ENCODE data around the gene ALPL. TPM values are rescaled to one million over a fixed set of nuclear protein-coding genes. Genes with fewer than 3 reads are reported as not detected.

Gene ALPL
- total and polyA plus RNA-seq, 2 of the 4 experiments (the other 2 are of a cell fraction), result 0.54 to 2.2 TPM

DNA sequence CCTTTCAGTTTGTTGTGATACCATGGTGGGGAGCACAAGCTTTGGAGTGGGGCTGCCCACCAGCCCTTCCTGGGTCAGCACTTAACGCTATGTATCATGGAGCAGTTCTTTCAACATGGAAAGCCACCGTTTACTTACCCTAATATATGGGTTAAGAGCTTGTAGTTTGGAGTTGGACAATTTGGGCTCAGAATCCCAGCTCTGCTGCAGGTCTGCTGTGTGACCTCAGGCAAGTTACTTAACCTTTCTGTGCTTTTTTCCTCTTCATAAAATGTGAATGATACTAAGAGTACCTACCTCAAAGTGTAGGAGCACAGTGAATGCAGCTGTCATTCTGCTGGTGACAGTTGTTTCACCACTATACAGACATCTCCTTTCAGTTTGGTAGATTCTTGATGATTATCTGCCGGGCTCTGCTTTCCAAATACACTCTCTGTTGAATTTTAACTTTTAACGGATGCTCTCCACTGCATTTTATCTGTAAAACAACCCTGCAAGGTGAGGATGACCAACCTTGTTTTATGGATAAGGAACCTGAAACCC is 23.8 kb downstream of the ALPL start:
- Histone ChIP-seq H3K14ac (replicated peaks; ENCODE audit: low read depth, low read length) (no peak overlapping the region), H3K4me3 (ENCODE audit: insufficient read depth, low read depth, low read length) (no peak overlapping the region), H3K79me1 (ENCODE audit: low read depth in 1 of 2, low read length in 2 of 2) (no peaks in the 10 kb centered on the region), H3K27ac (ENCODE audit: insufficient read depth, low read length) (no peak overlapping the region), H3K23ac (ENCODE audit: low read depth, low read length) (no peak overlapping the region), H2AK5ac (ENCODE audit: low read depth, low read length) (no peak overlapping the region), H2BK120ac (ENCODE audit: low read depth, low read length) (no peak overlapping the region), H3K9me3 (ENCODE audit: control insufficient read depth, insufficient read depth, low read length) (no peaks in the 10 kb centered on the region), H3K9me1 (ENCODE audit: insufficient read depth, low read length) (no peaks in the 10 kb centered on the region), H3K18ac (ENCODE audit: low read depth, low read length) (no peak overlapping the region), H3K9ac (ENCODE audit: low read depth, low read length) (no peak overlapping the region), H3K4me1 (ENCODE audit: control insufficient read depth, insufficient read depth, low read length) (peaks cover 2% of the 10 kb centered on the region; the same call in 1 of the 2 replicates), H3K56ac (ENCODE audit: extremely low read depth, insufficient read depth, low read length) (no peak overlapping the region), H2BK5ac (ENCODE audit: low read depth, low read length, poor library complexity, severe bottlenecking) (no peak overlapping the region), H3K4ac (ENCODE audit: low read depth, low read length) (no peak overlapping the region), H2BK20ac (ENCODE audit: low read depth, low read length) (no peak overlapping the region), H4K20me1 (ENCODE audit: insufficient read depth, low read length) (no peaks in the 10 kb centered on the region), H3K27me3 (ENCODE audit: control insufficient read depth, insufficient read depth, low read length) (peaks cover 29% of the 10 kb centered on the region), H4K8ac (ENCODE audit: low read depth in 2 of 2, low read length in 2 of 2) (no peak overlapping the region), H4K91ac (ENCODE audit: insufficient read depth, low read depth, low read length) (no peak overlapping the region), H4K5ac (ENCODE audit: low read depth, low read length) (no peak overlapping the region), H3K36me3 (ENCODE audit: control insufficient read depth, insufficient read depth, low read length) (no peaks in the 10 kb centered on the region), H3K4me2 (ENCODE audit: low read depth, low read length) (no peak overlapping the region), H2AFZ (replicated peaks; ENCODE audit: low read length, poor library complexity) (no peak overlapping the region), H2AK9ac (replicated peaks; ENCODE audit: low read depth, low read length, poor library complexity) (no peak overlapping the region), H2BK15ac (ENCODE audit: low read depth, low read length) (no peak overlapping the region)
- no CpG with 5 or more reads among the region's 4 CpGs for WGBS, 2 experiments (ENCODE audit: extremely low coverage in 2 of 2, insufficient read length in 1 of 2)
- DNase-seq (no peak), ATAC-seq (ENCODE audit: low read depth) (no peak)
- dilution Hi-C loops (cut with HindIII; ENCODE audit: low sequenced_read_pairs, unreplicated experiment) (no loop called here), in situ Hi-C loops (cut with MboI; ENCODE audit: low sequenced_read_pairs) (no loop called here), intact Hi-C loops (cut with micrococcal nuclease) (loop anchor here (10.0 kb wide), 1 partner anchor 122 kb away; no protein-coding TSS in a partner anchor)
- ChIA-PET CTCF (no interaction called here), POLR2A (ENCODE audit: unreplicated experiment) (no interaction called here)
- TF ChIP-seq POLR2A (IDR thresholded peaks at IDR 0.05; ENCODE audit: low read depth, low read length) (no peak), CEBPB (IDR thresholded peaks at IDR 0.05; ENCODE audit: low read depth, low read length) (no peak), FOS (IDR thresholded peaks at IDR 0.05; ENCODE audit: low read depth, low read length) (no peak), SMC3 (IDR thresholded peaks at IDR 0.05; ENCODE audit: low read depth, low read length) (no peak), NFE2L2 (IDR thresholded peaks at IDR 0.05; ENCODE audit: low read depth, low read length) (no peak), RFX5 (IDR thresholded peaks at IDR 0.05; ENCODE audit: low read depth, low read length) (no peak), MAFK (IDR thresholded peaks at IDR 0.05; ENCODE audit: low read depth, low read length) (no peak), RCOR1 (IDR thresholded peaks at IDR 0.05; ENCODE audit: insufficient replicate concordance, low read length) (no peak), CHD1 (IDR thresholded peaks at IDR 0.05; ENCODE audit: low read depth, low read length) (no peak), RAD21 (IDR thresholded peaks at IDR 0.05; ENCODE audit: low read length) (no peak), MXI1 (IDR thresholded peaks at IDR 0.05; ENCODE audit: borderline replicate concordance, low read depth, low read length) (no peak), BHLHE40 (IDR thresholded peaks at IDR 0.05; ENCODE audit: low read depth, low read length) (no peak), MAZ (IDR thresholded peaks at IDR 0.05; ENCODE audit: borderline replicate concordance, low read depth, low read length) (no peak)
- TF ChIP-seq, protein P1, sequence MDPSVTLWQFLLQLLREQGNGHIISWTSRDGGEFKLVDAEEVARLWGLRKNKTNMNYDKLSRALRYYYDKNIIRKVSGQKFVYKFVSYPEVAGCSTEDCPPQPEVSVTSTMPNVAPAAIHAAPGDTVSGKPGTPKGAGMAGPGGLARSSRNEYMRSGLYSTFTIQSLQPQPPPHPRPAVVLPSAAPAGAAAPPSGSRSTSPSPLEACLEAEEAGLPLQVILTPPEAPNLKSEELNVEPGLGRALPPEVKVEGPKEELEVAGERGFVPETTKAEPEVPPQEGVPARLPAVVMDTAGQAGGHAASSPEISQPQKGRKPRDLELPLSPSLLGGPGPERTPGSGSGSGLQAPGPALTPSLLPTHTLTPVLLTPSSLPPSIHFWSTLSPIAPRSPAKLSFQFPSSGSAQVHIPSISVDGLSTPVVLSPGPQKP (IDR thresholded peaks at IDR 0.05; ENCODE audit: borderline replicate concordance, low read depth, low read length), result no peak
- TF ChIP-seq, protein P2, sequence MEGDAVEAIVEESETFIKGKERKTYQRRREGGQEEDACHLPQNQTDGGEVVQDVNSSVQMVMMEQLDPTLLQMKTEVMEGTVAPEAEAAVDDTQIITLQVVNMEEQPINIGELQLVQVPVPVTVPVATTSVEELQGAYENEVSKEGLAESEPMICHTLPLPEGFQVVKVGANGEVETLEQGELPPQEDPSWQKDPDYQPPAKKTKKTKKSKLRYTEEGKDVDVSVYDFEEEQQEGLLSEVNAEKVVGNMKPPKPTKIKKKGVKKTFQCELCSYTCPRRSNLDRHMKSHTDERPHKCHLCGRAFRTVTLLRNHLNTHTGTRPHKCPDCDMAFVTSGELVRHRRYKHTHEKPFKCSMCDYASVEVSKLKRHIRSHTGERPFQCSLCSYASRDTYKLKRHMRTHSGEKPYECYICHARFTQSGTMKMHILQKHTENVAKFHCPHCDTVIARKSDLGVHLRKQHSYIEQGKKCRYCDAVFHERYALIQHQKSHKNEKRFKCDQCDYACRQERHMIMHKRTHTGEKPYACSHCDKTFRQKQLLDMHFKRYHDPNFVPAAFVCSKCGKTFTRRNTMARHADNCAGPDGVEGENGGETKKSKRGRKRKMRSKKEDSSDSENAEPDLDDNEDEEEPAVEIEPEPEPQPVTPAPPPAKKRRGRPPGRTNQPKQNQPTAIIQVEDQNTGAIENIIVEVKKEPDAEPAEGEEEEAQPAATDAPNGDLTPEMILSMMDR (conservative IDR thresholded peaks at IDR 0.05; ENCODE audit: low read depth, low read length), result no peak
- TF ChIP-seq, protein P3, sequence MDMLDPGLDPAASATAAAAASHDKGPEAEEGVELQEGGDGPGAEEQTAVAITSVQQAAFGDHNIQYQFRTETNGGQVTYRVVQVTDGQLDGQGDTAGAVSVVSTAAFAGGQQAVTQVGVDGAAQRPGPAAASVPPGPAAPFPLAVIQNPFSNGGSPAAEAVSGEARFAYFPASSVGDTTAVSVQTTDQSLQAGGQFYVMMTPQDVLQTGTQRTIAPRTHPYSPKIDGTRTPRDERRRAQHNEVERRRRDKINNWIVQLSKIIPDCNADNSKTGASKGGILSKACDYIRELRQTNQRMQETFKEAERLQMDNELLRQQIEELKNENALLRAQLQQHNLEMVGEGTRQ (IDR thresholded peaks at IDR 0.05; ENCODE audit: low read depth, low read length), result no peak
- no TSS peak for BruUV-seq (replicated peaks)

Data from IMR-90 (cell line).